CD14-positive monocyte (primary cell): ENCODE measurements around the gene TEX30. TPM values are rescaled to one million over a fixed set of nuclear protein-coding genes. Genes with fewer than 3 reads are reported as not detected.

Source experiments
- DNase-seq, 3 donors: peaks; one replicate each; pipeline ENCODE4 v3.0.0-alpha.2; 2011 to 2022
- H2AFZ ChIP-seq: 2 replicates; pipeline ENCODE4 v1.6.0; 2012; ENCODE audit warnings: mild to moderate bottlenecking, low read depth, low read length, inconsistent platforms; ENCODE audit not compliant: insufficient read depth, poor library complexity, severe bottlenecking
- H3K27ac ChIP-seq, 2 donors: 1 replicate in 1 of 2; 2 replicates in 1 of 2; pipeline ENCODE4 v1.5.1; 2012 to 2013; ENCODE audit warnings: low read length in 2 of 2, control low read depth in 1 of 2, inconsistent platforms in 1 of 2, low read depth in 1 of 2, mild to moderate bottlenecking in 1 of 2
- H3K27me3 ChIP-seq, 2 donors: one replicate each; pipeline versions ENCODE4 v1.6.0 to v1.6.1; 2011 to 2013; ENCODE audit warnings: low read length in 2 of 2; ENCODE audit not compliant: control insufficient read depth in 2 of 2, insufficient read depth in 2 of 2
- H3K36me3 ChIP-seq, 2 donors: replicated peaks in 1 of 2; 1 replicate in 1 of 2; 2 replicates in 1 of 2; pipeline versions ENCODE4 v1.5.1 to v1.6.1; 2012 to 2013; ENCODE audit warnings: low read length in 2 of 2, control low read depth in 1 of 2, inconsistent platforms in 1 of 2, mild to moderate bottlenecking in 1 of 2; ENCODE audit not compliant: insufficient read depth in 2 of 2, control insufficient read depth in 1 of 2
- H3K4me1 ChIP-seq, 2 donors: 1 replicate in 1 of 2; 2 replicates in 1 of 2; pipeline versions ENCODE4 v1.5.1 to v1.6.1; 2012 to 2013; ENCODE audit warnings: low read length in 2 of 2, control low read depth in 1 of 2, inconsistent platforms in 1 of 2, mild to moderate bottlenecking in 1 of 2, moderate library complexity in 1 of 2; ENCODE audit not compliant: insufficient read depth in 2 of 2, control insufficient read depth in 1 of 2
- H3K4me2 ChIP-seq: replicated peaks from 2 replicates; pipeline ENCODE3; 2012; ENCODE audit warnings: low read length, moderate library complexity, mild to moderate bottlenecking; ENCODE audit not compliant: poor library complexity, severe bottlenecking; ENCODE audit errors: extremely low read depth
- H3K4me3 ChIP-seq, 3 experiments: fragments of 200-600 bp in 1 of 3; sonication (generic) in 1 of 3; replicated peaks in 1 of 3; 1 replicate in 2 of 3; 2 replicates in 1 of 3; pipeline ENCODE4 v1.5.1; 2011 to 2013; ENCODE audit warnings: low read length in 3 of 3, mild to moderate bottlenecking in 3 of 3, control low read depth in 2 of 3, low read depth in 2 of 3, inconsistent platforms in 1 of 3, moderate library complexity in 1 of 3
- H3K79me2 ChIP-seq: 2 replicates; pipeline ENCODE4 v1.6.0; 2012; ENCODE audit warnings: mild to moderate bottlenecking, control low read depth, inconsistent platforms, low read length, moderate library complexity; ENCODE audit not compliant: insufficient read depth
- H3K9ac ChIP-seq: 2 replicates; pipeline ENCODE4 v1.6.0; 2017; ENCODE audit warnings: low read length, mild to moderate bottlenecking; ENCODE audit not compliant: insufficient read depth, poor library complexity, severe bottlenecking
- H3K9me3 ChIP-seq, 2 donors: replicated peaks in 1 of 2; 1 replicate in 1 of 2; 2 replicates in 1 of 2; pipeline versions ENCODE4 v1.5.1 to v1.6.1; 2012 to 2013; ENCODE audit warnings: low read length in 2 of 2, control low read depth in 1 of 2; ENCODE audit not compliant: control insufficient read depth in 1 of 2, insufficient read depth in 1 of 2
- H4K20me1 ChIP-seq: 2 replicates; pipeline ENCODE4 v1.6.0; 2012; ENCODE audit warnings: mild to moderate bottlenecking, low read length, control low read depth, moderate library complexity; ENCODE audit not compliant: insufficient read depth
- H3K27ac Mint-ChIP-seq, 7 donors: one replicate each; pipeline ENCODE4 v1.8.0; 2020; ENCODE audit warnings: mild to moderate bottlenecking in 7 of 7, mixed read lengths in 7 of 7, moderate library complexity in 6 of 7, inconsistent platforms in 2 of 7
- H3K27me3 Mint-ChIP-seq, 3 donors: one replicate each; pipeline ENCODE4 v1.8.0; 2021 to 2022; ENCODE audit warnings: low read depth in 3 of 3, mild to moderate bottlenecking in 3 of 3, mixed read lengths in 3 of 3, moderate library complexity in 3 of 3, inconsistent platforms in 1 of 3
- H3K36me3 Mint-ChIP-seq, 2 donors: one replicate each; pipeline ENCODE4 v1.8.0; 2020; ENCODE audit warnings: mixed read lengths in 2 of 2, inconsistent platforms in 1 of 2, mild to moderate bottlenecking in 1 of 2
- H3K4me1 Mint-ChIP-seq: one replicate; pipeline ENCODE4 v1.8.0; 2020; ENCODE audit warnings: mild to moderate bottlenecking, mixed read lengths
- H3K4me3 Mint-ChIP-seq, 2 donors: one replicate each; pipeline ENCODE4 v1.8.0; 2020; ENCODE audit warnings: mild to moderate bottlenecking in 2 of 2, mixed read lengths in 2 of 2, moderate library complexity in 1 of 2
- H3K9me3 Mint-ChIP-seq, 7 donors: one replicate each; pipeline ENCODE4 v1.8.0; 2020 to 2022; ENCODE audit warnings: mixed read lengths in 7 of 7, mild to moderate bottlenecking in 6 of 7, moderate library complexity in 6 of 7, inconsistent platforms in 2 of 7
- WGBS: methylation state at CpG from one replicate; pipeline ENCODE4 v1.1.5; 2013; ENCODE audit warnings: missing lambda C conversion rate; ENCODE audit not compliant: insufficient coverage; 5-methylcytosine and 5-hydroxymethylcytosine counted together
- intact Hi-C, 2 donors: fragments of 100-400 bp; cut with micrococcal nuclease; formaldehyde crosslinking; loops; one replicate each; pipeline versions ENCODE4 v1.15.0 to v1.15.1; 2023
- polyA plus RNA-seq, 3 donors: library from polyadenylated mRNA; depleted of rRNA in 1 of 3; unstranded in 2 of 3; stranded (reverse) in 1 of 3; fragments of 300-500 nt in 2 of 3; fragments of >200 nt in 1 of 3; fragmentation: Illumina TruSeq in 2 of 3; gene quantifications; 1 replicate in 2 of 3; 2 replicates in 1 of 3; pipeline ENCODE4 v1.2.3, GENCODE V29; 2012 to 2021
- TF ChIP-seq, protein P1 (sequence below): fragments of 200-600 bp; IDR thresholded peaks from one replicate; pipeline ENCODE4 v1.8.0; 2022; ENCODE audit warnings: antibody characterized with exemption, mild to moderate bottlenecking

TEX30 gene
- polyA plus RNA-seq, 3 donors = 2.7 to 11.3 (median 10.9) TPM

DNA sequence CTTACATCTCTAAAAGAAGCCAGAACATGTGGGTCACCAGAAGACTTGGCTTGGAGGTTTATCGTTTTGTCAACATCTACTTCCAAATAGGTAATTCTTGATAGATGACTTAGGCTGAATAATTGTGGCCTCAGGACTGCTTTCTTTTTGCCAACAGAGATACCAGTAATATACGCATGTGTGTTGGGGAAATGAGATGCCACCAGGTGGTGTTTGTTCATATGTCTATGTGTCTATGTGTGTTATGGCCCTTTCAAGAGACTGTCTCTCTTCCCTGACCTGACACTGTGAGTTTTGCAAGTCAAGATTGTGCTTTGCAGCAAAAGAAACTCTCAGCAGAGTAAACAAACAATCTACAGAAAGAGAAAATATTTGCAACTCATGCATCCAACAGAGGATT, 47.2 kb downstream of the TEX30 start:
- TF ChIP-seq, protein P1, sequence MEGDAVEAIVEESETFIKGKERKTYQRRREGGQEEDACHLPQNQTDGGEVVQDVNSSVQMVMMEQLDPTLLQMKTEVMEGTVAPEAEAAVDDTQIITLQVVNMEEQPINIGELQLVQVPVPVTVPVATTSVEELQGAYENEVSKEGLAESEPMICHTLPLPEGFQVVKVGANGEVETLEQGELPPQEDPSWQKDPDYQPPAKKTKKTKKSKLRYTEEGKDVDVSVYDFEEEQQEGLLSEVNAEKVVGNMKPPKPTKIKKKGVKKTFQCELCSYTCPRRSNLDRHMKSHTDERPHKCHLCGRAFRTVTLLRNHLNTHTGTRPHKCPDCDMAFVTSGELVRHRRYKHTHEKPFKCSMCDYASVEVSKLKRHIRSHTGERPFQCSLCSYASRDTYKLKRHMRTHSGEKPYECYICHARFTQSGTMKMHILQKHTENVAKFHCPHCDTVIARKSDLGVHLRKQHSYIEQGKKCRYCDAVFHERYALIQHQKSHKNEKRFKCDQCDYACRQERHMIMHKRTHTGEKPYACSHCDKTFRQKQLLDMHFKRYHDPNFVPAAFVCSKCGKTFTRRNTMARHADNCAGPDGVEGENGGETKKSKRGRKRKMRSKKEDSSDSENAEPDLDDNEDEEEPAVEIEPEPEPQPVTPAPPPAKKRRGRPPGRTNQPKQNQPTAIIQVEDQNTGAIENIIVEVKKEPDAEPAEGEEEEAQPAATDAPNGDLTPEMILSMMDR = no peak
- WGBS = no CpG with 5 or more reads among the region's 2 CpGs
- no peak overlapping the region for H3K9ac ChIP-seq
- H3K9me3 ChIP-seq = no peaks in the 10 kb centered on the region
- H3K27me3 Mint-ChIP-seq = peaks cover 0 to 2% (median 2%) of the 10 kb centered on the region in 3 donors
- no peak overlapping the region for H3K27ac Mint-ChIP-seq
- no peak overlapping the region for H3K27ac ChIP-seq
- no peak overlapping the region for H3K4me3 ChIP-seq
- no peak overlapping the region for H3K4me2 ChIP-seq
- intact Hi-C loops = no loop called here
- no peak overlapping the region for H3K4me3 Mint-ChIP-seq
- no peaks in the 10 kb centered on the region for H3K79me2 ChIP-seq
- no peaks in the 10 kb centered on the region for H3K36me3 Mint-ChIP-seq
- no peaks in the 10 kb centered on the region for H3K36me3 ChIP-seq
- H3K4me1 Mint-ChIP-seq = peaks cover 22% of the 10 kb centered on the region
- H3K27me3 ChIP-seq = no peaks in the 10 kb centered on the region
- H3K4me1 ChIP-seq = peaks cover 9 to 11% of the 10 kb centered on the region in 2 donors
- H3K9me3 Mint-ChIP-seq = peaks cover 0 to 5% (median 0%) of the 10 kb centered on the region in 7 donors
- H2AFZ ChIP-seq = no peak overlapping the region
- H4K20me1 ChIP-seq = no peaks in the 10 kb centered on the region
- DNase-seq = no peak

DNA sequence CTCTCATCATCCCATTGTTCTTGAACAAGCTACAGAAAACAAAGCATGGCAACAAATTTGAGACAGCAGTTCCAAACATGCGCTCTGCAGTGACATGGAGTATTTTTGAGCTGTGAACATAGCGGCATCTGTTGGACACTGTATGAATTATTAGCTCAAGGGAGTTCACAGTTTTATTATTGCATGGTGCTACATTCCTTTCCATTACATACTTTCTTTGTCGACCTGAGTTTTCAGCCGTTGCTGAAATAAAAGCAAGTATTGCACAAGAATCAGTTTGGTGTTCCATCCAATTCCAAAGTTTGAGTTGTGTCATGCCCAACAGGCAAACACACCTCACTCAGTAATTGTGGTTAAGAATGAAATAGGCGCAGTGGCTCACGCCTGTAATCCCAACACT, 48.7 kb downstream of the TEX30 start:
- no peaks in the 10 kb centered on the region for H3K36me3 ChIP-seq
- H3K4me3 Mint-ChIP-seq = no peak overlapping the region
- peaks cover 10% of the 10 kb centered on the region for H3K4me1 Mint-ChIP-seq
- H3K4me3 ChIP-seq = no peak overlapping the region
- H3K4me1 ChIP-seq = peaks cover 4 to 6% of the 10 kb centered on the region in 2 donors
- H3K36me3 Mint-ChIP-seq = no peaks in the 10 kb centered on the region
- H2AFZ ChIP-seq = no peak overlapping the region
- TF ChIP-seq, protein P1 = no peak
- H3K9ac ChIP-seq = no peak overlapping the region
- peak overlapping the region in 1 of 7 donors; percentile 25 for H3K27ac Mint-ChIP-seq
- no peak overlapping the region for H3K27ac ChIP-seq
- no peaks in the 10 kb centered on the region for H3K9me3 ChIP-seq
- intact Hi-C loops = no loop called here
- H3K27me3 Mint-ChIP-seq = peaks cover 0 to 2% (median 0%) of the 10 kb centered on the region in 3 donors
- no peaks in the 10 kb centered on the region for H4K20me1 ChIP-seq
- no peak for DNase-seq
- no peaks in the 10 kb centered on the region for H3K79me2 ChIP-seq
- peaks cover 0 to 5% (median 0%) of the 10 kb centered on the region in 7 donors for H3K9me3 Mint-ChIP-seq
- WGBS = no CpG with 5 or more reads among the region's 6 CpGs
- H3K4me2 ChIP-seq = no peak overlapping the region
- H3K27me3 ChIP-seq = no peaks in the 10 kb centered on the region
